K562 (cell line): ENCODE data around the gene SV2C. TPM values are rescaled to one million over a fixed set of nuclear protein-coding genes. Genes with fewer than 3 reads are reported as not detected.

Source experiments
- ATAC-seq: fragments of 200-7000 bp; cut with Tn5 transposase; 3 replicates; pipeline ENCODE4 v1.9.1; 2020; ENCODE audit warnings: moderate library complexity
- BruUV-seq: library from RNA; stranded (reverse); fragments of 400-500 nt; replicated peaks from 2 replicates; lab custom pipeline; 2021; lab: Mats Ljungman, UMichigan
- CTCF ChIA-PET: fragments of 300-600 bp; formaldehyde crosslinking; extraction: SDS; loops from one replicate; lab custom pipeline; 2021; ENCODE audit warnings: low intra/inter-chr PET ratio; lab: Yijun Ruan, JAX
- POLR2A ChIA-PET: fragments of 300-600, 350-650 bp; sonication (Branson Sonifier 250); formaldehyde crosslinking; extraction: SDS; loops from one replicate; lab custom pipeline; 2021; ENCODE audit warnings: antibody characterized with exemption, inconsistent platforms; lab: Yijun Ruan, JAX
- DNase-seq, 4 experiments: peaks; one replicate each; pipeline versions ENCODE4 v3.0.0 to v3.0.0-alpha.2; 2011 to 2018; ENCODE audit warnings: low spot score in 3 of 4, mixed read lengths in 3 of 4; ENCODE audit errors: extremely low read depth in 1 of 4
- FAIRE-seq: peaks from 2 replicates; lab custom pipeline; 2011; peaks lifted over from hg19 to GRCh38; lab: Jason Lieb, UNC
- H2AFZ ChIP-seq: 2 replicates; pipeline ENCODE4 v1.6.0; 2011; ENCODE audit warnings: low read depth, low read length, control low read depth, inconsistent platforms
- H3K27ac ChIP-seq: fragments of 200-600 bp; 3 replicates; pipeline ENCODE4 v1.8.0; 2011; ENCODE audit warnings: low read depth, mild to moderate bottlenecking, control low read depth, inconsistent platforms, low read length, moderate library complexity, mixed read lengths; ENCODE audit errors: extremely low read depth
- H3K27me3 ChIP-seq, 2 experiments: fragments of 300-600 bp in 1 of 2; 2 replicates in 1 of 2; 3 replicates in 1 of 2; pipeline versions ENCODE4 v1.6.0 to v1.8.0; 2011; ENCODE audit warnings: inconsistent platforms in 2 of 2, low read length in 2 of 2, mild to moderate bottlenecking in 1 of 2, mixed read lengths in 1 of 2, moderate library complexity in 1 of 2; ENCODE audit not compliant: control insufficient read depth in 2 of 2, insufficient read depth in 2 of 2
- H3K36me3 ChIP-seq: fragments of 300-600 bp; 3 replicates; pipeline ENCODE4 v1.8.0; 2011; ENCODE audit warnings: mild to moderate bottlenecking, low read length, inconsistent platforms; ENCODE audit not compliant: control insufficient read depth, insufficient read depth
- H3K4me1 ChIP-seq, 2 experiments: fragments of 200-600 bp in 1 of 2; replicated peaks in 1 of 2; 2 replicates in 1 of 2; 3 replicates in 1 of 2; pipeline versions ENCODE4 v1.5.1 to v1.8.0; 2011; ENCODE audit warnings: inconsistent platforms in 2 of 2, low read length in 2 of 2, mild to moderate bottlenecking in 1 of 2, mixed read lengths in 1 of 2, moderate library complexity in 1 of 2; ENCODE audit not compliant: control insufficient read depth in 2 of 2, insufficient read depth in 2 of 2
- H3K4me2 ChIP-seq: 2 replicates; pipeline ENCODE4 v1.6.1; 2011; ENCODE audit warnings: low read length, control low read depth, inconsistent platforms, mixed read lengths; ENCODE audit not compliant: insufficient read depth
- H3K4me3 ChIP-seq: fragments of 200-600 bp; sonication (generic), shearing (Covaris generic); 2 replicates; pipeline ENCODE4 v1.5.1; 2016; ENCODE audit warnings: control low read depth, inconsistent platforms
- H3K79me2 ChIP-seq: fragments of 200-600 bp; 3 replicates; pipeline ENCODE4 v1.8.0; 2011; ENCODE audit warnings: low read length, inconsistent platforms; ENCODE audit not compliant: control insufficient read depth, insufficient read depth
- H3K9ac ChIP-seq, 2 experiments: 2 replicates each; pipeline versions ENCODE4 v1.6.0 to v1.6.1; 2011; ENCODE audit warnings: low read depth in 2 of 2, low read length in 2 of 2, control low read depth in 1 of 2, inconsistent platforms in 1 of 2, mild to moderate bottlenecking in 1 of 2, mixed read lengths in 1 of 2; ENCODE audit not compliant: insufficient read depth in 1 of 2
- H3K9me1 ChIP-seq: one replicate; pipeline ENCODE4 v1.6.0; 2011; ENCODE audit warnings: inconsistent platforms, mild to moderate bottlenecking, low read length, moderate library complexity; ENCODE audit not compliant: control insufficient read depth, insufficient read depth
- H3K9me3 ChIP-seq: replicated peaks from 2 replicates; pipeline ENCODE4 v1.5.1; 2011; ENCODE audit warnings: low read depth, low read length, inconsistent platforms; ENCODE audit not compliant: control insufficient read depth, insufficient read depth
- H4K20me1 ChIP-seq: replicated peaks from 2 replicates; pipeline ENCODE4 v1.6.1; 2011; ENCODE audit warnings: low read length, inconsistent platforms, mixed read lengths; ENCODE audit not compliant: control insufficient read depth, insufficient read depth
- BRCA1 ChIP-seq, 2 experiments: fragments of 450-650 bp in 1 of 2; sonication (generic) in 1 of 2; formaldehyde crosslinking in 1 of 2; IDR thresholded peaks; 2 replicates each; pipeline versions ENCODE4 v1.5.0 to v1.6.1; 2017 to 2020; ENCODE audit warnings: mild to moderate bottlenecking in 1 of 2, missing genetic modification reagents in 1 of 2
- BRD9 ChIP-seq: fragments of 450-650 bp; IDR thresholded peaks from 2 replicates; pipeline ENCODE4 v1.6.1; 2018; ENCODE audit warnings: low read depth; ENCODE audit not compliant: partially characterized antibody
- ETV5 ChIP-seq: sonication (generic); formaldehyde crosslinking; IDR thresholded peaks from 2 replicates; pipeline ENCODE4 v1.4.0; 2020; ENCODE audit warnings: low read depth, mild to moderate bottlenecking, missing genetic modification reagents
- FOXA1 ChIP-seq: fragments of 450-650 bp; IDR thresholded peaks from 2 replicates; pipeline ENCODE4 v1.6.1; 2016; ENCODE audit warnings: mild to moderate bottlenecking, borderline replicate concordance
- HOXB6 ChIP-seq: fragments of 250-450 bp; sonication (Bioruptor Pico); IDR thresholded peaks from 2 replicates; pipeline ENCODE4 v1.5.1; 2022; ENCODE audit warnings: mild to moderate bottlenecking, borderline replicate concordance
- KLF16 ChIP-seq: IDR thresholded peaks from 2 replicates; pipeline ENCODE4 v1.6.1; 2016; ENCODE audit warnings: antibody characterized with exemption
- SMAD1 ChIP-seq: fragments of 150-350 bp; IDR thresholded peaks from 2 replicates; pipeline ENCODE4 v1.6.1; 2014; ENCODE audit warnings: low read length, low read depth; ENCODE audit not compliant: partially characterized antibody
- ZNF347 ChIP-seq: fragments of 450-650 bp; formaldehyde crosslinking; IDR thresholded peaks from 2 replicates; pipeline ENCODE4 v1.4.0; 2020; ENCODE audit warnings: low read depth, mild to moderate bottlenecking, moderate library complexity
- ZNF696 ChIP-seq: fragments of 250-450 bp; sonication (Bioruptor Pico); conservative IDR thresholded peaks from 2 replicates; pipeline ENCODE4 v1.4.0; 2020; ENCODE audit warnings: mild to moderate bottlenecking, moderate library complexity
- WGBS: fragments of 100-300 bp; shearing (Covaris generic); methylation state at CpG from one replicate; pipeline ENCODE4 v1.1.6; 2016; ENCODE audit warnings: low coverage, mixed read lengths; ENCODE audit not compliant: insufficient coverage; ENCODE audit errors: missing lambda C conversion rate; 5-methylcytosine and 5-hydroxymethylcytosine counted together
- in situ Hi-C: fragments of 300-500 bp; cut with MboI; formaldehyde crosslinking; loops from 4 replicates; pipeline ENCODE4 v1.15.0; 2018; ENCODE audit warnings: inconsistent platforms, mixed read lengths
- intact Hi-C: fragments of 100-400 bp; cut with micrococcal nuclease; formaldehyde crosslinking; loops from 2 replicates; pipeline ENCODE4 v1.14.2; 2022
- polyA plus RNA-seq, 8 experiments: library from polyadenylated mRNA; depleted of rRNA in 4 of 8; stranded (reverse) in 5 of 8; unstranded in 3 of 8; fragments of >200 nt; fragmentation: Nextera tagmentation in 2 of 8; fragmentation: Illumina TruSeq in 1 of 8; extraction: Ambion mirVana in 2 of 8; extraction: Trizol in 1 of 8; gene quantifications; 2 replicates each; pipeline versions ENCODE4 v1.2.1 to v1.2.3, GENCODE V29; 2011 to 2014; ENCODE audit warnings: inconsistent platforms in 1 of 8, missing spikeins in 1 of 8
- total RNA-seq, 7 experiments: library from RNA; depleted of rRNA in 6 of 7; stranded (reverse); fragments of >200 nt in 6 of 7; fragmentation: Illumina TruSeq in 2 of 7; extraction: Trizol in 2 of 7; gene quantifications; 2 replicates each; pipeline versions ENCODE4 v1.2.1 to v1.2.3, GENCODE V29; 2011 to 2021; ENCODE audit warnings: low replicate concordance in 1 of 7

Gene SV2C
- total and polyA plus RNA-seq, 9 of the 15 experiments (the other 6 are each of a cell fraction or from before 2014, with no cell fraction given): 0.05 TPM; not detected in 8

GRCh38 chr5:76166886-76167576 is 83.8 kb downstream of the SV2C start (continued):
- TF ChIP-seq BRCA1 (IDR thresholded peaks at IDR 0.05) (no peak), BRCA1 (CRISPR knock-in tag; IDR thresholded peaks at IDR 0.05) (no peak), SMAD1 (no peak), ETV5 (no peak), BRD9 (no peak), HOXB6 (CRISPR knock-in tag) (no peak)

- ChIA-PET CTCF (no interaction called here), POLR2A (no interaction called here)
- H3K27ac ChIP-seq: no peak overlapping the region
- no peaks in the 10 kb centered on the region for H3K9me3 ChIP-seq
- FAIRE-seq (no peak), DNase-seq (no peak), ATAC-seq (no peak)
- no peaks in the 10 kb centered on the region for H4K20me1 ChIP-seq
- H3K79me2 ChIP-seq: no peaks in the 10 kb centered on the region
- intact Hi-C loops: no loop called here
- TF ChIP-seq ZNF347 (no peak), KLF16 (no peak), FOXA1 (no peak), ZNF696 (CRISPR knock-in tag) (no peak)
- H3K9me1 ChIP-seq: no peaks in the 10 kb centered on the region
- no peak overlapping the region for H3K4me3 ChIP-seq
- no TSS peak for BruUV-seq
- H3K4me2 ChIP-seq: no peak overlapping the region
- H3K27me3 ChIP-seq: peaks cover 8 to 10% of the 10 kb centered on the region in 2 experiments; a peak in 3 of 5 replicates
- H3K36me3 ChIP-seq: no peaks in the 10 kb centered on the region
- 3% methylated on average over 6 of the region's 6 CpGs for WGBS
- in situ Hi-C loops: no loop called here
- H3K4me1 ChIP-seq: peaks cover 0 to 3% of the 10 kb centered on the region in 2 experiments; a peak in 1 of 5 replicates
- no peak overlapping the region for H3K9ac ChIP-seq
- no peak overlapping the region for H2AFZ ChIP-seq
Measured at GRCh38 chr5:76169146-76169905, 86.1 kb downstream of the SV2C start.
